ENCODE measurements around the gene LDB2. TPM values are rescaled to one million over a fixed set of nuclear protein-coding genes. Genes with fewer than 3 reads are reported as not detected.
"Not testable (repeated sequence)": the region's sequence is repeated elsewhere in the genome, so short reads cannot be mapped to it uniquely, and the experiment has no call there.

LDB2 gene
- total and polyA plus RNA-seq, 2 donors from 2014 or later, result 26.9 to 59.9 TPM

DNA sequence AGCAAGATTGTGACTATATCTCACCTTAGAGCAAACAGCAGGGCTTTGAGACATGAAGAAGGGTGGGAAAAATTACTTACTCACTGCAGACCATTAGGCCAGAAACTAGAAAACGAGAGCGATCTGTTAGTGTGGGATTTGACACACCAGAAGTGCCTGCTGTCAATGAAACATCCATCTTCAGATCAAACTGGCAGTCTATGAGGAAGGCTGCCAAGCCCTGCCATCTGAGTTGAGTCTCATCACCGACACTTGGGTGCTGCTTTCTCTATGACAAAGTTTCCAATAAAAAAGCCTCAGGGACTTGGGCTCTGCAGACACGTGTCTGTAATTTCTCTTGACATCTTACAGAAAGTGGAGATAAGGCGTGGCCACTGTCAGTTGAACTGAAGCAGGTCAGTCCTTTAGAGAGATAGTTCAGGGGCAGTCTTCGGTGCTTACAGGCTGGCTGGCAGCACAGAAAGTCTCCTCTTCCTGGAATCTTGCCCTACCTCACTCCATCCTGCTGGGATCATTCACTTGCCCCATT is 40.1 kb upstream of the LDB2 start:
- intact Hi-C loops (cut with DNase I), result no loop called here
- Histone ChIP-seq H3K4me1 (ENCODE audit: control insufficient read depth in 2 of 3, insufficient read depth in 2 of 3, low read depth in 1 of 3, low read length in 3 of 3) (no peaks in the 10 kb centered on the region), H3K27me3 (ENCODE audit: control insufficient read depth, insufficient read depth, low read length) (no peaks in the 10 kb centered on the region), H3K9ac (ENCODE audit: low read length in 3 of 3) (no peak overlapping the region), H3K36me3 (ENCODE audit: control insufficient read depth in 2 of 3, insufficient read depth in 3 of 3, low read length in 3 of 3) (no peaks in the 10 kb centered on the region), H3K4me3 (ENCODE audit: low read length in 3 of 3) (no peak overlapping the region), H3K9me3 (ENCODE audit: control insufficient read depth in 2 of 3, insufficient read depth in 1 of 3, low read length in 3 of 3) (no peaks in the 10 kb centered on the region), H3K27ac (ENCODE audit: low read depth in 2 of 2, low read length in 2 of 2) (no peak overlapping the region)
- DNase-seq (no peak), FAIRE-seq (no peak)
- TF ChIP-seq, protein P1, sequence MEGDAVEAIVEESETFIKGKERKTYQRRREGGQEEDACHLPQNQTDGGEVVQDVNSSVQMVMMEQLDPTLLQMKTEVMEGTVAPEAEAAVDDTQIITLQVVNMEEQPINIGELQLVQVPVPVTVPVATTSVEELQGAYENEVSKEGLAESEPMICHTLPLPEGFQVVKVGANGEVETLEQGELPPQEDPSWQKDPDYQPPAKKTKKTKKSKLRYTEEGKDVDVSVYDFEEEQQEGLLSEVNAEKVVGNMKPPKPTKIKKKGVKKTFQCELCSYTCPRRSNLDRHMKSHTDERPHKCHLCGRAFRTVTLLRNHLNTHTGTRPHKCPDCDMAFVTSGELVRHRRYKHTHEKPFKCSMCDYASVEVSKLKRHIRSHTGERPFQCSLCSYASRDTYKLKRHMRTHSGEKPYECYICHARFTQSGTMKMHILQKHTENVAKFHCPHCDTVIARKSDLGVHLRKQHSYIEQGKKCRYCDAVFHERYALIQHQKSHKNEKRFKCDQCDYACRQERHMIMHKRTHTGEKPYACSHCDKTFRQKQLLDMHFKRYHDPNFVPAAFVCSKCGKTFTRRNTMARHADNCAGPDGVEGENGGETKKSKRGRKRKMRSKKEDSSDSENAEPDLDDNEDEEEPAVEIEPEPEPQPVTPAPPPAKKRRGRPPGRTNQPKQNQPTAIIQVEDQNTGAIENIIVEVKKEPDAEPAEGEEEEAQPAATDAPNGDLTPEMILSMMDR (IDR thresholded peaks at IDR 0.05; ENCODE audit: borderline replicate concordance, extremely low read depth, insufficient read depth), result no peak

DNA sequence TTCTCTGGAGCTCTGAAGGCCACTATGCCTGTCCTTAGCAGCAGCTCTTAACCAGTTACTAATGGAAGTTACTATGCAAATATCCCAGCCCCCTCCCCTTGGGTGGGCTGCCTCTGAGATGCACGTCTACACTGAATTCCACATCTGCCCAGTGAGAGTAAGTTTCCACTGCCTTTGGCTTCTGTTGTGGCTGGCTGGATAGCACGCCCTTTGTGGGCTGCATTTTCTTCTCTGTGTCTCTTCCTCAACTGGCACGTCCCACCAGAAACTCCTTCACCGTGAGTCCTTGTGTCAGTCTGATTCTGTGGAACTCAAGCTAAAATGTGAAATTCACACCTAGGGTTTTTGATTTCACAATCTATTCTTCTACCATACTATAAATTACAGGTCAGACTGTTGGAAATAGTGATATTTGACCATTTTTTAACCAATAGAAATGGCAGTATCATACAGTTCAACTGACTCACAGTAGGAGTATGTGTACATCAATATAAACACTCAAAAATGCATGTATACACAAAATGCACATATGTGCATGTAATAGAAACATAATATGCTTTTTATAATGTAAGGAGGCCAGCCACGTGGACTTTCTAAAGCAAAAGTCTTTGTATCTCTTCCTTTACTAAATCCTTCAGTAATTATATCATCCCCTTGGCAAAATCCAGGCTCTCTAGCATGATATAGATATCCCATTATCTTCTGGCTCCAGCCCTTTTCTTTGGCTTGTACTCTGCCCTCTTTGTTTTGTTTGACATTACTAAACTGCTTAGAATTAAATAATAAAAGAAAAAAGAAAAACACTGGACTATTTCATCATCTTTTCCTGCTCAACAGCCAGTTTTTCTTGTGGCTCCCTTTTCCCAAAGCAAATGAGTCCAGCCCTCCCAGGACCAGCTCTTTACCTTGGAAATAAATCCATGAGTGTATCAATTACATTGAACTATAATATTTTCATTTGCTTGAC is 33.2 kb upstream of the LDB2 start:
- FAIRE-seq (no peak), DNase-seq (peak in 1 of 5 donors; percentile 13)
- H3K36me3 ChIP-seq (ENCODE audit: control insufficient read depth in 2 of 3, insufficient read depth in 3 of 3, low read length in 3 of 3), result no peaks in the 10 kb centered on the region
- H3K27me3 ChIP-seq (ENCODE audit: control insufficient read depth, insufficient read depth, low read length), result no peaks in the 10 kb centered on the region
- intact Hi-C loops (cut with DNase I), result no loop called here
- TF ChIP-seq, protein P1 (IDR thresholded peaks at IDR 0.05; ENCODE audit: borderline replicate concordance, extremely low read depth, insufficient read depth), result no peak
- H3K9ac ChIP-seq (ENCODE audit: low read length in 3 of 3), result no peak overlapping the region
- no peaks in the 10 kb centered on the region for H3K4me1 ChIP-seq (ENCODE audit: control insufficient read depth in 2 of 3, insufficient read depth in 2 of 3, low read depth in 1 of 3, low read length in 3 of 3)
- no peaks in the 10 kb centered on the region for H3K9me3 ChIP-seq (ENCODE audit: control insufficient read depth in 2 of 3, insufficient read depth in 1 of 3, low read length in 3 of 3)
- no peak overlapping the region for H3K4me3 ChIP-seq (ENCODE audit: low read length in 3 of 3)
- H3K27ac ChIP-seq (ENCODE audit: low read depth in 2 of 2, low read length in 2 of 2), result no peak overlapping the region

DNA sequence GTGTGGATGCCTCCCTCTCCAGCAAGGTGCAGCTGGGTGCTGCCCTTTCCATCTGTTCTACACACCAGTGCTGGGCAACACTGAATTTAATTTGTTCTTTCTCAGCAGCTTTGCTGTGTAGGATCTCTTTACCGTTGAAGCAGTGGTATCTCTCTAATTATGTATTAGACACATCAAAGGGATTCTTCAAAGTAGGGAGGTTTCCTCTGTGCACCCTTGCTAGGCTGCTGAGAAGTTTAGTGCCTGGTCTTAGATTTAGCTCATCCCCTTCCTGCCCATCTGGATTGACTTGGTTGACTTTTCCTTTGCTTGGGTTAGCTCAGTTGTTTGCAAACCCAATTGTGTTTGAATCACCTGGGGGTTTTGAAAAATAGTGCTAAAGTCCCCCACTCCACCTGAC is 27.8 kb upstream of the LDB2 start:
- FAIRE-seq (no peak), DNase-seq (no peak)
- no peaks in the 10 kb centered on the region for H3K9me3 ChIP-seq (ENCODE audit: control insufficient read depth in 2 of 3, insufficient read depth in 1 of 3, low read length in 3 of 3)
- TF ChIP-seq, protein P1 (IDR thresholded peaks at IDR 0.05; ENCODE audit: borderline replicate concordance, extremely low read depth, insufficient read depth), result no peak
- H3K4me3 ChIP-seq (ENCODE audit: low read length in 3 of 3), result no peak overlapping the region
- no peaks in the 10 kb centered on the region for H3K27me3 ChIP-seq (ENCODE audit: control insufficient read depth, insufficient read depth, low read length)
- no peak overlapping the region for H3K27ac ChIP-seq (ENCODE audit: low read depth in 2 of 2, low read length in 2 of 2)
- no peaks in the 10 kb centered on the region for H3K36me3 ChIP-seq (ENCODE audit: control insufficient read depth in 2 of 3, insufficient read depth in 3 of 3, low read length in 3 of 3)
- intact Hi-C loops (cut with DNase I), result no loop called here
- no peak overlapping the region for H3K9ac ChIP-seq (ENCODE audit: low read length in 3 of 3)
- H3K4me1 ChIP-seq (ENCODE audit: control insufficient read depth in 2 of 3, insufficient read depth in 2 of 3, low read depth in 1 of 3, low read length in 3 of 3), result no peaks in the 10 kb centered on the region

DNA sequence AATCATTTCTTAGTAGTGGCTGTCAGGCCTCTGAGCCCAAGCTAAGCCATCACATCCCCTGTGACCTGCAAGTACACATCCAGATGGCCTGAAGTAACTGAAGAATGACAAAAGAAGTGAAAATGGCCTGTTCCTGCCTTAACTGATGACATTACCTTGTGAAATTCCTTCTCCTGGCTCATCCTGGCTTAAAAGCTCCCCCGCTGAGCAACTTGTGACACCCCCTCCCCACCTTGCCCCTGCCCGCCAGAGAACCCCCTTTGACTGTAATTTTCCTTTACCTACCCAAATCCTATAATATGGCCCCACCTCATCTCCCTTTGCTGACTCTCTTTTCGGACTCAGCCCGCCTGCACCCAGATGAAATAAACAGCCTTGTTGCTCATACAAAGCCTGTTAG is 20.3 kb upstream of the LDB2 start:
- H3K4me3 ChIP-seq (ENCODE audit: low read length in 3 of 3); FAIRE-seq; H3K27me3 ChIP-seq (ENCODE audit: control insufficient read depth, insufficient read depth, low read length); intact Hi-C loops (cut with DNase I); H3K27ac ChIP-seq (ENCODE audit: low read depth in 2 of 2, low read length in 2 of 2); DNase-seq; H3K9me3 ChIP-seq (ENCODE audit: control insufficient read depth in 2 of 3, insufficient read depth in 1 of 3, low read length in 3 of 3); H3K9ac ChIP-seq (ENCODE audit: low read length in 3 of 3); H3K36me3 ChIP-seq (ENCODE audit: control insufficient read depth in 2 of 3, insufficient read depth in 3 of 3, low read length in 3 of 3); H3K4me1 ChIP-seq (ENCODE audit: control insufficient read depth in 2 of 3, insufficient read depth in 2 of 3, low read depth in 1 of 3, low read length in 3 of 3): not testable (repeated sequence)

All from kidney (tissue), 14 donors.